ENCODE measurements around the gene TBC1D21. TPM values are rescaled to one million over a fixed set of nuclear protein-coding genes. Genes with fewer than 3 reads are reported as not detected.

TBC1D21 gene
- total and polyA plus RNA-seq, 2 donors from 2014 or later, result not detected

DNA sequence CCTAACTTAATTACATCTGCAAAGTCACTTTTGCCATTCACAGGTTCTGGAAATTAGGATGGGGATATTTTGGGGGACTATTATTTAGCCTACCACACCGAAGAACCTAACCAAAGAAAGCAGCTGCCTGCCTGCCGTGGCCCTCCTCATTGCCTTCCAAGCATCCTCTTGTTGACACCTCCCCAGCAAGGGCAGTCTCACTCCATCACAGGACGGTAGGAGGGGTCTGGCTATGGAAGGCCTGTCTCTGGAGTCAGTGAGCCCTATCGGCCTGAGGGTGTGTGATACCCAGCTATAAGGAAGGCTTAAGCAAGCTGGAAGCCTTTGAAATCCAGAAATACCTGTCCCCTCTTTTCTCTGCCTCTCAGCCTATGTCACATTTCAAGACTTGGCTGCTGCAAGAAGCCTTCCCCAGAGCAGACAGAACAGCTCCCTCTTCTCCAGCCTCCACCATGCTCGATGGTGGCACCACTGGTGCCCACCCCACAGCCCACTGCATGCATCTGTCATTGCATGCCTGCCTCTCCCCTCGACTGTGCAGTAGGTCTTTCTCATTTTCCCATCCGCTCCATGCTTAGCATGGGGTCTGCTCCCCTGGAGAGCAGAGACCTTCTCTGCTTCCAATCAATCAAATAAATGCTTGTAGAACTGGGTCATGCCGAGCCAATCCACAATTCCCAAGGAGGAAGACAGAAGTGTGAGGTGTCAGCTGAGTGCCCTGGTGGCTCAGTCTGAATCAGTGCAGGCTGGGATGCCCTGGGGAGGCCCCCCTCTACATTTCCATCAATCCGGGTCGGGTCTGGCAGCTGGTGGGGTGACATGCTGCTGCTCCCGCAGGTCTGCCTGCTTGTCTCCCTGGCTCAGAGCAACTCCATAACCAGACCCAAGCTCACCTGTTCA is 29.0 kb downstream of the TBC1D21 start:
- Histone ChIP-seq H3K9ac (ENCODE audit: low read length in 3 of 3) (no peak overlapping the region), H3K27ac (ENCODE audit: low read depth in 2 of 2, low read length in 2 of 2) (no peak overlapping the region), H3K9me3 (ENCODE audit: control insufficient read depth in 2 of 3, insufficient read depth in 1 of 3, low read length in 3 of 3) (peaks cover 0 to 4% (median 0%) of the 10 kb centered on the region in 3 donors), H3K4me1 (ENCODE audit: control insufficient read depth in 2 of 3, insufficient read depth in 2 of 3, low read depth in 1 of 3, low read length in 3 of 3) (peaks cover 0 to 7% (median 0%) of the 10 kb centered on the region in 3 donors), H3K4me3 (ENCODE audit: low read length in 3 of 3) (no peak overlapping the region), H3K36me3 (ENCODE audit: control insufficient read depth in 2 of 3, insufficient read depth in 3 of 3, low read length in 3 of 3) (no peaks in the 10 kb centered on the region), H3K27me3 (ENCODE audit: control insufficient read depth, insufficient read depth, low read length) (no peaks in the 10 kb centered on the region)
- intact Hi-C loops (cut with DNase I), result no loop called here
- FAIRE-seq (no peak), DNase-seq (peak in 1 of 5 donors; percentile 24)
- TF ChIP-seq, protein P1, sequence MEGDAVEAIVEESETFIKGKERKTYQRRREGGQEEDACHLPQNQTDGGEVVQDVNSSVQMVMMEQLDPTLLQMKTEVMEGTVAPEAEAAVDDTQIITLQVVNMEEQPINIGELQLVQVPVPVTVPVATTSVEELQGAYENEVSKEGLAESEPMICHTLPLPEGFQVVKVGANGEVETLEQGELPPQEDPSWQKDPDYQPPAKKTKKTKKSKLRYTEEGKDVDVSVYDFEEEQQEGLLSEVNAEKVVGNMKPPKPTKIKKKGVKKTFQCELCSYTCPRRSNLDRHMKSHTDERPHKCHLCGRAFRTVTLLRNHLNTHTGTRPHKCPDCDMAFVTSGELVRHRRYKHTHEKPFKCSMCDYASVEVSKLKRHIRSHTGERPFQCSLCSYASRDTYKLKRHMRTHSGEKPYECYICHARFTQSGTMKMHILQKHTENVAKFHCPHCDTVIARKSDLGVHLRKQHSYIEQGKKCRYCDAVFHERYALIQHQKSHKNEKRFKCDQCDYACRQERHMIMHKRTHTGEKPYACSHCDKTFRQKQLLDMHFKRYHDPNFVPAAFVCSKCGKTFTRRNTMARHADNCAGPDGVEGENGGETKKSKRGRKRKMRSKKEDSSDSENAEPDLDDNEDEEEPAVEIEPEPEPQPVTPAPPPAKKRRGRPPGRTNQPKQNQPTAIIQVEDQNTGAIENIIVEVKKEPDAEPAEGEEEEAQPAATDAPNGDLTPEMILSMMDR (IDR thresholded peaks at IDR 0.05; ENCODE audit: borderline replicate concordance, extremely low read depth, insufficient read depth), result no peak

GRCh38 chr15:73904026-73904815 is 30.9 kb downstream of the TBC1D21 start:
- H3K4me3 ChIP-seq (ENCODE audit: low read length in 3 of 3), result no peak overlapping the region
- H3K27ac ChIP-seq (ENCODE audit: low read depth in 2 of 2, low read length in 2 of 2), result no peak overlapping the region
- no peaks in the 10 kb centered on the region for H3K27me3 ChIP-seq (ENCODE audit: control insufficient read depth, insufficient read depth, low read length)
- TF ChIP-seq, protein P1 (IDR thresholded peaks at IDR 0.05; ENCODE audit: borderline replicate concordance, extremely low read depth, insufficient read depth), result no peak
- no peaks in the 10 kb centered on the region for H3K36me3 ChIP-seq (ENCODE audit: control insufficient read depth in 2 of 3, insufficient read depth in 3 of 3, low read length in 3 of 3)
- H3K9me3 ChIP-seq (ENCODE audit: control insufficient read depth in 2 of 3, insufficient read depth in 1 of 3, low read length in 3 of 3), result peaks cover 0 to 4% (median 0%) of the 10 kb centered on the region in 3 donors
- intact Hi-C loops (cut with DNase I), result no loop called here
- H3K4me1 ChIP-seq (ENCODE audit: control insufficient read depth in 2 of 3, insufficient read depth in 2 of 3, low read depth in 1 of 3, low read length in 3 of 3), result peaks cover 0 to 5% (median 2%) of the 10 kb centered on the region in 3 donors
- DNase-seq, result peak in 1 of 5 donors; percentile 25
- H3K9ac ChIP-seq (ENCODE audit: low read length in 3 of 3), result no peak overlapping the region
- FAIRE-seq, result no peak

- H3K4me3 ChIP-seq (ENCODE audit: low read length in 3 of 3), result no peak overlapping the region
- H3K4me1 ChIP-seq (ENCODE audit: control insufficient read depth in 2 of 3, insufficient read depth in 2 of 3, low read depth in 1 of 3, low read length in 3 of 3), result peaks cover 0 to 5% (median 2%) of the 10 kb centered on the region in 3 donors
- H3K27ac ChIP-seq (ENCODE audit: low read depth in 2 of 2, low read length in 2 of 2), result no peak overlapping the region
- TF ChIP-seq, protein P1 (IDR thresholded peaks at IDR 0.05; ENCODE audit: borderline replicate concordance, extremely low read depth, insufficient read depth), result no peak
- peaks cover 0 to 4% (median 0%) of the 10 kb centered on the region in 3 donors for H3K9me3 ChIP-seq (ENCODE audit: control insufficient read depth in 2 of 3, insufficient read depth in 1 of 3, low read length in 3 of 3)
- FAIRE-seq (no peak), DNase-seq (no peak)
- no peak overlapping the region for H3K9ac ChIP-seq (ENCODE audit: low read length in 3 of 3)
- intact Hi-C loops (cut with DNase I), result no loop called here
- no peaks in the 10 kb centered on the region for H3K36me3 ChIP-seq (ENCODE audit: control insufficient read depth in 2 of 3, insufficient read depth in 3 of 3, low read length in 3 of 3)
- no peaks in the 10 kb centered on the region for H3K27me3 ChIP-seq (ENCODE audit: control insufficient read depth, insufficient read depth, low read length)
Observed at GRCh38 chr15:73905225-73905827, 32.0 kb downstream of the TBC1D21 start.
